Kidney (tissue), 14 donors: ENCODE results near the gene CDX1. TPM values are rescaled to one million over a fixed set of nuclear protein-coding genes. Genes with fewer than 3 reads are reported as not detected.
A peak's percentile ranks its signal among the peaks of the same experiment; 100 is the strongest.

Experiments
- DNase-seq, 5 donors: peaks; one replicate each; pipeline ENCODE4 v3.0.0-alpha.2; 2013 to 2020
- FAIRE-seq: peaks from 2 replicates; lab custom pipeline; 2012; peaks lifted over from hg19 to GRCh38; lab: Jason Lieb, UNC
- H3K27ac ChIP-seq, 2 donors: one replicate each; pipeline ENCODE4 v1.7.0; 2013; ENCODE audit warnings: low read depth in 2 of 2, low read length in 2 of 2, inconsistent platforms in 1 of 2
- H3K27me3 ChIP-seq: one replicate; pipeline ENCODE4 v1.7.1; 2013; ENCODE audit warnings: low read length, inconsistent platforms; ENCODE audit not compliant: control insufficient read depth, insufficient read depth
- H3K36me3 ChIP-seq, 3 donors: one replicate each; pipeline versions ENCODE4 v1.7.0 to v1.7.1; 2013; ENCODE audit warnings: low read length in 3 of 3, control low read depth in 1 of 3, inconsistent platforms in 1 of 3; ENCODE audit not compliant: insufficient read depth in 3 of 3, control insufficient read depth in 2 of 3
- H3K4me1 ChIP-seq, 3 donors: one replicate each; pipeline versions ENCODE4 v1.7.0 to v1.7.1; 2013; ENCODE audit warnings: low read length in 3 of 3, inconsistent platforms in 1 of 3, low read depth in 1 of 3; ENCODE audit not compliant: control insufficient read depth in 2 of 3, insufficient read depth in 2 of 3
- H3K4me3 ChIP-seq, 3 donors: one replicate each; pipeline versions ENCODE4 v1.7.0 to v1.8.1; 2013; ENCODE audit warnings: low read length in 3 of 3, control low read depth in 1 of 3, inconsistent platforms in 1 of 3
- H3K9ac ChIP-seq, 3 donors: one replicate each; pipeline versions ENCODE4 v1.7.0 to v1.7.1; 2013; ENCODE audit warnings: low read length in 3 of 3, control low read depth in 1 of 3, inconsistent platforms in 1 of 3
- H3K9me3 ChIP-seq, 3 donors: one replicate each; pipeline versions ENCODE4 v1.7.0 to v1.7.1; 2013; ENCODE audit warnings: low read length in 3 of 3, control low read depth in 1 of 3, inconsistent platforms in 1 of 3; ENCODE audit not compliant: control insufficient read depth in 2 of 3, insufficient read depth in 1 of 3
- CTCF ChIP-seq: IDR thresholded peaks from 3 replicates; pipeline ENCODE4 v1.5.1; 2012; ENCODE audit warnings: mild to moderate bottlenecking, moderate library complexity, borderline replicate concordance; ENCODE audit not compliant: insufficient read depth; ENCODE audit errors: extremely low read depth
- intact Hi-C: fragments of 100-400 bp; cut with DNase I; formaldehyde crosslinking; loops from one replicate; pipeline ENCODE4 v1.11.1; 2022
- polyA plus RNA-seq: library from polyadenylated mRNA; stranded (reverse); fragments of 350-450 nt; fragmentation: Illumina TruSeq; extraction: RNeasy Lipid Tissue Mini Kit (QIAGEN cat#74804); gene quantifications from one replicate; pipeline ENCODE4 v1.2.3, GENCODE V29; 2014; ENCODE audit warnings: low read depth, low replicate concordance; ENCODE audit not compliant: insufficient read depth
- total RNA-seq: library from RNA; stranded (reverse); fragmentation: NEBNext Ultra II Directional; extraction: Animal tissue kit (Norgen Biotek cat#: 25700); gene quantifications from one replicate; pipeline ENCODE4 v1.2.1, GENCODE V29; 2021
- donor health status: control.
- donor health status: control.
- donor health status: control.
- donor health status: control.
- donor health status: control.
- donor health status: DM: yes; HTN: yes; CAD: no.
- donor health status: Normal renal cell carcinoma (clear cell type).

The CDX1 gene
- total and polyA plus RNA-seq, 2 donors from 2014 or later = 0.39 TPM; not detected in 1

GRCh38 chr5:150144879-150145278 lies 21.7 kb upstream of the CDX1 start:
- H3K27ac ChIP-seq = peak overlapping the region in 1 of 2 donors; percentile 85

GRCh38 chr5:150146235-150146634 lies 20.3 kb upstream of the CDX1 start:
- Histone ChIP-seq H3K4me1 (peaks cover 1 to 32% (median 14%) of the 10 kb centered on the region in 3 donors), H3K4me3 (no peak overlapping the region), H3K27ac (no peak overlapping the region), H3K36me3 (no peaks in the 10 kb centered on the region), H3K9ac (no peak overlapping the region), H3K9me3 (no peaks in the 10 kb centered on the region), H3K27me3 (no peaks in the 10 kb centered on the region)
- no peak for TF ChIP-seq CTCF
- intact Hi-C loops = no loop called here
- DNase-seq (no peak), FAIRE-seq (no peak)

More at GRCh38 chr5:150144879-150145278, 21.7 kb upstream of the CDX1 start:
- Histone ChIP-seq H3K36me3 (no peaks in the 10 kb centered on the region), H3K9me3 (no peaks in the 10 kb centered on the region), H3K27me3 (no peaks in the 10 kb centered on the region), H3K4me1 (peaks cover 4 to 37% (median 23%) of the 10 kb centered on the region in 3 donors), H3K9ac (no peak overlapping the region), H3K4me3 (no peak overlapping the region)
- intact Hi-C loops = no loop called here
- FAIRE-seq (no peak), DNase-seq (no peak)
- no peak for TF ChIP-seq CTCF

GRCh38 chr5:150146862-150147601 lies 19.5 kb upstream of the CDX1 start:
- H3K4me3 ChIP-seq = no peak overlapping the region
- H3K9ac ChIP-seq = no peak overlapping the region
- TF ChIP-seq CTCF = no peak

More at GRCh38 chr5:150146862-150147601, 19.5 kb upstream of the CDX1 start:
- no peaks in the 10 kb centered on the region for H3K9me3 ChIP-seq
- FAIRE-seq (no peak), DNase-seq (peak in 3 of 5 donors; percentile 50 to 72 (median 55))
- H3K4me1 ChIP-seq = peaks cover 0 to 25% (median 7%) of the 10 kb centered on the region in 3 donors
- H3K36me3 ChIP-seq = no peaks in the 10 kb centered on the region
- H3K27me3 ChIP-seq = no peaks in the 10 kb centered on the region
- H3K27ac ChIP-seq = peak overlapping the region; percentile 51 to 69
- intact Hi-C loops = no loop called here
